GM18507 (cell line): ENCODE measurements around the gene COPZ1.
"Not testable (repeated sequence)": the region's sequence is repeated elsewhere in the genome, so short reads cannot be mapped to it uniquely, and the experiment has no call there.

ENCODE experiments used
- DNase-seq: peaks from one replicate; pipeline ENCODE4 v3.0.0; 2011; ENCODE audit warnings: low read depth; ENCODE audit not compliant: insufficient read length; ENCODE audit errors: extremely low spot score
- FAIRE-seq: peaks from 2 replicates; lab custom pipeline; 2011; peaks lifted over from hg19 to GRCh38; lab: Jason Lieb, UNC

The COPZ1 gene

GRCh38 chr12:54328595-54329337 lies 3.8 kb downstream of the COPZ1 start:
- FAIRE-seq (no peak), DNase-seq (no peak)

GRCh38 chr12:54329759-54330158 lies 4.8 kb downstream of the COPZ1 start:
- FAIRE-seq (no peak), DNase-seq (no peak)

DNA sequence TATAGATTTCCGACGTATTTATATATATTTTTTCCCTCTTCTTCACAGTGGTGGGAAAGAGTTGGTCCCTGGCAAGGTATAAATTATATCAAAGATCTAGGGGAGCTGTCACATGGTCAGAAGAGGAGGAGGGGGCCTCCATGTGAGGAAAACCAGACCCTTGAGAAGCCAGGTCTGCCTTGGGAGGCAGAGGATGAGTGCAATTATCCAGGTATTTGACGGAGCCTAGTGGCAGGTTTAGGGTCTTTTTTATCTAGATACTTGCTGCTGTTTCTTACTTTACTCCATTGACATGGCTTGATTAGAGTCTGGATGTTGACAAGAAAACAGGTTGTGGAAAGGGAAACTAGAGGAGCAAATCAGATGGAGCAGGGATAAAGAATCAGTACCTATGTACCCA lies 5.5 kb downstream of the COPZ1 start:
- FAIRE-seq (no peak), DNase-seq (no peak)

GRCh38 chr12:54331461-54331860 lies 6.5 kb downstream of the COPZ1 start:
- no peak for DNase-seq
- no peak for FAIRE-seq

DNA sequence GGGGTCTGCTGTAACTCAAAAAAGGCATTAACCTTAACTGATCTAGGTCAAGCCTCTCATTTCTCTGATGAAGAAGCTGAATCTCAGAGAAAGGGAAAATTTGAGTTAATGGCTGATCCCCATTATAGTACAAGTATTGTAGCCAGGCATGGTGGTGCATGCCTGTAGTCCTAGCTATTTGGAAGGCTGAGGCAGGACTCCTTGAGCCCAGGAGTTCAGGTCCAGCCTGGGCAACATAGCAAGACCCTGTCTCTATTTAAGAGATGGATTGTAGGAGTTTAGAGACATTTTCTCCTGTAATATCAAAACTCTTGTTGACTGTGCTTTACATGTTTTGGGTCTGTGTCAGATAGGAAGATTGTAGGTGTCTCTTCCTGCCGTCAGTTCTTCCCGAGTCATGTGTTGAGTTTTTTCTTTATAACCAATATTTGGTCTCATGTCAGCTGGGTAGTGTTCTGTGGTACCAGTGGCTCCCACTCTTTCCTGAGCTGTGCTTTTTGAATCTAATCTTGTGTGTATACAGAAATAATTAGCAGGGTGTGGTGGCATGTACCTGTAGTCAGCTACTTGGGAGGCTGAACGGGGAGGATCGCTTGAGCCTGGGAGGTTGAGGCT lies 8.6 kb downstream of the COPZ1 start:
- FAIRE-seq (no peak), DNase-seq (no peak)

- no peak for DNase-seq
- FAIRE-seq, result no peak
Observed at GRCh38 chr12:54337280-54337842, 12.4 kb downstream of the COPZ1 start.

DNA sequence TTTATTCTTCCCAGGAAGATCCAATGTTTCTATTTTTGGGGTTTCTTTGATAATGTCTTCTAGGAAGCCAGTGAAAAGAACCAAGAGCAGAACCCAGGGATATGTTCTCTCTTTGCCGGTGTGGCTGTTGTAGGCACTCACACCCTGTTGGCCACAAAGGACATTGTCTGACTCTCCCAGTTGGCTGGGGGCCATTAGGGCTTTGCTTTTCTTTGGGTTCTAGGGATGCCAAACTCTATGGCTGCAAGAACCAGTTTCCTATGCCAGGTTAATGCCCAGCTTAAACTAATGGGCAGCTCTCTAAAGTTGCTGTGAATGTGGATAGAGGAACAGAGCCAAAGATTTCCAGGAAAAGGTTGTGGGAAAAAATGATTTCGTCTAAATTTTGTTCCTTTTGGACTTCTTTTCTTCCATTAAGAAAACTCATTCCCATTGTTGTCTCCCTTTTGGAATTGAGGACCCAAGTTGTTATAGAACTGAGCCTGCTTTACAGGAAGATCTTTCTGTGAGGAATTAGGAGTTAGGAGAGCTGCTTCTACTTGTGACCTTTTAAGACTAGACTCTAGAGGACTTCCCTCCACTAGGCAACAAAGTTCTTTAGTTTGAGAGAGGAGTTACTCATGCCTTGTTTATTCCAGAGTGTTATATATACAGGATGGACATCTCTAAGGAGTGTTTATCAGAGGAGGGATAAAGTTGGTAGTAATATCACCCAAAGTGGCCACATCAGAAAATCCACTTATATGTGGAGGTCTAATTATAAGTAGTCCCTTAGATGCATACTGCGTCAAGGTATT lies 13.1 kb downstream of the COPZ1 start:
- DNase-seq (no peak), FAIRE-seq (no peak)

- DNase-seq (no peak), FAIRE-seq (no peak)
Observed at GRCh38 chr12:54338698-54339296, 13.9 kb downstream of the COPZ1 start.

DNA sequence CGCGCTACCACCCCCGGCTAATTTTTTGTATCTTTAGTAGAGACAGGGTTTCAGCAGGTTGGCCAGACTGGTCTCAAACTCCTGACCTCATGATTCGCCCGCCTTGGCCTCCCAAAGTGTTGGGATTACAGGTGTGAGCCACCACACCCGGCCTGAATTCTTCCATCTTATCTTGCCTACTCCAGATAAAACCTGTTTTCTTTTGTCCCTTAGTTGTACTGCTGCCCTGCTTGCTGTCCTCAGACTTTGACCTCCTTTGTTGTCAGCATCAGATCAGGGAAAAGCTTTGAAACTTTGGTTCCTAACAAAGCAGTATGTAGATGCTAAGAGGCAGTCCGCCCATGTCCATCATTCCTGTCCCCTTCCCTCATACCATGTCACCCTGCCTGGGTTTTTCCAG lies 15.9 kb downstream of the COPZ1 start:
- FAIRE-seq (no peak), DNase-seq (no peak)

GRCh38 chr12:54341378-54342300 lies 16.7 kb downstream of the COPZ1 start:
- DNase-seq (no peak), FAIRE-seq (no peak)

DNA sequence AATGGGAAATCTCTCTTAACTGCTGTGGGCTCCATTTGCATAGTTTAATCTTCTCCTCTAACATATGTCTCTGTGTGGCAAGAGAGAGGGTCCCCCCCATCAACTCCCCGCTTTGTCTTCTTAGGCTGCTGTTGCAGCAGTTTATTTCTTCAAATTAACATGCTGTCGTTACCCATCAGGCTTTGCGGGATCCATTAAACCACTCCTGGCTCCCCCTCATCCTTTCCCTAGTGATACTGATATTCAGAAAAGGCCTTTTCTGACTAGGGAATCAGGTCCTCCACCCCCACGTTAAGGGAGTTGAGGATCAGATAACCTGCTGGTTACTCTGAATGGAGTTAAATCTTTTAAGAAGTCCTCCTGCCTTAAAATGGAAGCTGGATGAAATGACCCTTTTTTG lies 24.1 kb downstream of the COPZ1 start:
- DNase-seq, result no peak
- no peak for FAIRE-seq

DNA sequence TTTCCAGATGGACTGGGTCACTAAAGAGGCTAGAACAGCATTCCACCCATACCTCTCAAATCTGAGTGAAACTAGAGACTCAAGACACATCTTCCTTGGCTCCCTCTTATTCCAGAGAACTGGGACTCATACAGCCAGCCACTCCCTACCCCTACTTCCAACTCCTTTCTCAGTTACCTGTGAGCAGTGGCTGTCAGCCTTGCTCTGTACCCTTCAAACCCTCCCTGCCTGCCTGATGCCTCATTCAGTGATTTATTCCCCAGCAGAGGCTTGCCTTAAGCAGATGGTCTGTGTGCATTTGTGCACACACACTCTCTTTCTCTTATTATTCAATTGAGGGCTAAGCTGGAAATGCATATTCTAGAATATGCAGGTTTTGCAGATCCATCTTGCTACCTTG lies 24.7 kb downstream of the COPZ1 start:
- FAIRE-seq (no peak), DNase-seq (no peak)

- no peak for DNase-seq
- FAIRE-seq, result no peak
Observed at GRCh38 chr12:54350743-54351142, 25.8 kb downstream of the COPZ1 start.

- DNase-seq (no peak), FAIRE-seq (no peak)
Observed at GRCh38 chr12:54351341-54351740, 26.4 kb downstream of the COPZ1 start.

DNA sequence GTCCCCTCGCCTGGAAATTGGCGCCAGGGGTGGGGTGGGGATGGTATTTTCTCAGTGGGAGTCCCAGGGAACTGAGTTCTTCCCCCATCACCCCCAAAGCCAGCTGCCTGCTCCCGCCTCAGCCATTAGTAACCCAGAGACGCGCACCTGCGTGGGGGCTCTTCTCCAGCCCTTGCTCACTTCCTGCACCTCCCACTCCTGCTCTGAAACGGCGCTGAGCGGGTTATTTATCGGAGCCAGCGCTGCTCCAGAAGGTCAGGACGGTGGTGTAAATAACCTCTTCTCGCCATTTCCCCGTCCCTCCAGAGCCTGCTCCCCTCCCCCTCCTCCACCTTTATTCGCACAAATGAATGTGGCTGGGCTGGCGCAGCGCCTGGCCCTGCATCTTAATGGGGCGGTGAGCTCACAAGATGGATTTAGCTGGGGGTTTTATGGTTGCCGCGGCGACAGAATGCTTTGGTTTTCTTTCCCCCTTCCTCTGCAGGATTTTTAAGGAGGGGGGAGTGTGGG lies 27.1 kb downstream of the COPZ1 start:
- no peak for DNase-seq

DNA sequence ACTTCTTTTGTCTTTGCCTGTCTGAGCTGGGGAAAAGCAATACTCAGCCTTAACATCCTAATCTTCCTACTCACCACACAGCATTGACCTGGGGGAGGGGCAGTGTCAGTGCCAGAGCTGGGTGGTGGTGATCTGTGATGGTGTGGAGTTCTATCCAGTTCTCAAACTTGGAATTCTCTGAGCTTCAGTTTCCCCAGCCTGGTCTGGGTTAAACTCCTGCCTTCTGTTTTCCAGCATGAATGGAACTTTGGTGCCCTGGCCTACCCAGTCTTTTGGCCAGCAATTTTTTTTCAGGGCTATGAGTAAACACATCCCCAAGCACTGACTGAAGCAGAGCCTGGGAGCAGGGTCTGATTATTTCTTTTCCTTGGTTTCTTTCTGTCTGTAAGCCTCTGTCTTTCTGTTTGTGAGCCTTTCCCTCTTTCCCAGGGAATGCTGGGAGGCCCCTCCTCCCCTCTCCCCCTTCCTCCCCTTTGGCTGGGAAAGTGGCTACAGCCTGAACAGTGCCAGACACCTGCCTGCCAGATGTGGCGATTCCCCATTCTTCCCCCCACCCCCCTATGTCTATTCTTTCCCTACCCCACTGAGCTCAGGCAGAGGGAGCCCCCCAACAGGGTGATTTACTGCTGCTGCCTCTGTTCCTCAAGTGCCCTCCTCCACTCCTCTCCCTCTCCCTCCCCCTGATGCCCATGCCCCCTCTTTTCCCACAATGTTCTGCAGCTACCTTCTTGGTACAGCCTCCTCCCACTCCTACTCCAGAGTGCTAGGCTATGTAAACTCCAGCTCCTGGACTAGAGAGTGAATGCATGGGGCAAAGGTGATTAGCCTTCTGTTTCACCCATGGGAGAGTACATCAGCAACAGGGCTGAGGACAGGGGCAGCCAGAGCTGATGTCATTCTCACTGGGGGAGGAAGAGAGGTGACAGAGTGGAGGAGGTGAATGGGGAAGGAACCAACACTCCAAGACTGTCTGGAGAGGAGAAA lies 28.3 kb downstream of the COPZ1 start:
- no peak for DNase-seq
- no peak for FAIRE-seq

More for the DNA sequence above, 27.1 kb downstream of the COPZ1 start:
- FAIRE-seq, result no peak

DNA sequence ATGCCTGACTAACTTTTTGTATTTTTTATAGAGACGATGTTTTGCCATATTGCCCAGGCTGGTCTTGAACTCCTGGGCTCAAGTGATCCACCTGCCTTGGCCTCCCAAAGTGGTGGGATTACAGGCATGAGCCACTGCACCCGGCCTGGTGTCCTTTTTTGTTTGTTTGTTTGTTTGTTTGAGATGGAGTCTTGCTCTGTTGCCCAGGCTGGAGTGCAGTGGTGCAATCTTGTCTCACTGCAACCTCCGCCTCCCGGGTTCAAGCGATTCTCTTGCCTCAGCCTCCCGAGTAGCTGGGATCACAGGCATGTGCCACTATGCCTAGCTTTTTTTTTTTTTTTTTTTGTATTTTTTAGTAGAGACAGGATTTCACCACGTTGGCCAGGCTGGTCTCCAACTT lies 29.3 kb downstream of the COPZ1 start:
- FAIRE-seq, DNase-seq: not testable (repeated sequence)
